HEK293 (cell line): ENCODE data around the gene DOK4.

Experiments used
- BCL11A ChIP-seq: fragments of 450-650 bp; formaldehyde crosslinking; IDR thresholded peaks from 2 replicates; pipeline ENCODE4 v1.5.1; 2016; ENCODE audit warnings: low read depth, missing biosample characterization, missing genetic modification characterization
- PRDM1 ChIP-seq: fragments of 450-650 bp; formaldehyde crosslinking; IDR thresholded peaks from 2 replicates; pipeline ENCODE4; 2016; ENCODE audit warnings: missing biosample characterization, missing genetic modification characterization
- RBAK ChIP-seq: fragments of 450-650 bp; formaldehyde crosslinking; IDR thresholded peaks from 2 replicates; pipeline ENCODE4 v1.5.1; 2016; ENCODE audit warnings: missing biosample characterization, missing genetic modification characterization
- REPIN1 ChIP-seq: fragments of 450-650 bp; formaldehyde crosslinking; IDR thresholded peaks from 2 replicates; pipeline ENCODE4 v1.5.1; 2017; ENCODE audit warnings: missing biosample characterization, missing genetic modification characterization, low read depth
- SCRT1 ChIP-seq: fragments of 450-650 bp; formaldehyde crosslinking; IDR thresholded peaks from 2 replicates; pipeline ENCODE4 v1.5.1; 2016; ENCODE audit warnings: missing biosample characterization, missing genetic modification characterization, borderline replicate concordance
- ZNF10 ChIP-seq: fragments of 450-650 bp; formaldehyde crosslinking; IDR thresholded peaks from 2 replicates; pipeline ENCODE4 v1.5.1; 2017; ENCODE audit warnings: missing biosample characterization, missing genetic modification characterization
- ZNF121 ChIP-seq: fragments of 450-650 bp; formaldehyde crosslinking; IDR thresholded peaks from 2 replicates; pipeline ENCODE4 v1.5.1; 2016; ENCODE audit warnings: missing biosample characterization, missing genetic modification characterization
- ZNF157 ChIP-seq: fragments of 450-650 bp; formaldehyde crosslinking; IDR thresholded peaks from 2 replicates; pipeline ENCODE4 v1.5.1; 2016; ENCODE audit warnings: missing biosample characterization, missing genetic modification characterization
- ZNF174 ChIP-seq: fragments of 450-650 bp; formaldehyde crosslinking; IDR thresholded peaks from 2 replicates; pipeline ENCODE4 v1.5.0; 2017; ENCODE audit warnings: missing biosample characterization, mild to moderate bottlenecking, missing genetic modification characterization
- ZNF184 ChIP-seq: fragments of 450-650 bp; IDR thresholded peaks from 2 replicates; pipeline ENCODE4 v1.5.1; 2018; ENCODE audit warnings: missing biosample characterization, mild to moderate bottlenecking, missing genetic modification characterization
- ZNF324 ChIP-seq: fragments of 450-650 bp; formaldehyde crosslinking; IDR thresholded peaks from 2 replicates; pipeline ENCODE4 v1.5.1; 2016; ENCODE audit warnings: missing biosample characterization, missing genetic modification characterization
- ZNF350 ChIP-seq: fragments of 450-650 bp; formaldehyde crosslinking; IDR thresholded peaks from 2 replicates; pipeline ENCODE4 v1.5.0; 2017; ENCODE audit warnings: missing biosample characterization, mild to moderate bottlenecking, missing genetic modification characterization
- ZNF366 ChIP-seq: fragments of 450-650 bp; formaldehyde crosslinking; conservative IDR thresholded peaks from 2 replicates; pipeline ENCODE4 v1.5.1; 2016; ENCODE audit warnings: missing biosample characterization, missing genetic modification characterization
- ZNF501 ChIP-seq: fragments of 450-650 bp; formaldehyde crosslinking; IDR thresholded peaks from 2 replicates; pipeline ENCODE4 v1.5.1; 2016; ENCODE audit warnings: missing biosample characterization, missing genetic modification characterization
- ZNF514 ChIP-seq: fragments of 450-650 bp; formaldehyde crosslinking; IDR thresholded peaks from 2 replicates; pipeline ENCODE4 v1.5.1; 2016; ENCODE audit warnings: missing biosample characterization, missing genetic modification characterization
- ZNF544 ChIP-seq: fragments of 450-650 bp; formaldehyde crosslinking; IDR thresholded peaks from 2 replicates; pipeline ENCODE4 v1.5.0; 2017; ENCODE audit warnings: missing biosample characterization, missing genetic modification characterization
- ZNF571 ChIP-seq: fragments of 450-650 bp; formaldehyde crosslinking; IDR thresholded peaks from 2 replicates; pipeline ENCODE4 v1.5.0; 2017; ENCODE audit warnings: missing biosample characterization, missing genetic modification characterization
- ZNF600 ChIP-seq: fragments of 450-650 bp; formaldehyde crosslinking; IDR thresholded peaks from 2 replicates; pipeline ENCODE4 v1.5.1; 2016; ENCODE audit warnings: missing biosample characterization, missing genetic modification characterization
- ZNF623 ChIP-seq: fragments of 450-650 bp; formaldehyde crosslinking; IDR thresholded peaks from 2 replicates; pipeline ENCODE4 v1.5.1; 2016; ENCODE audit warnings: missing biosample characterization, missing genetic modification characterization
- ZNF670 ChIP-seq: fragments of 450-650 bp; formaldehyde crosslinking; IDR thresholded peaks from 2 replicates; pipeline ENCODE4 v1.5.1; 2016; ENCODE audit warnings: missing biosample characterization, missing genetic modification characterization, low read depth
- ZNF791 ChIP-seq: fragments of 450-650 bp; formaldehyde crosslinking; IDR thresholded peaks from 2 replicates; pipeline ENCODE4 v1.5.1; 2016; ENCODE audit warnings: missing biosample characterization, missing genetic modification characterization
- ZXDB ChIP-seq: fragments of 450-650 bp; formaldehyde crosslinking; IDR thresholded peaks from 2 replicates; pipeline ENCODE4 v1.5.1; 2016; ENCODE audit warnings: missing biosample characterization, missing genetic modification characterization
- TF ChIP-seq, protein P1 (sequence below): fragments of 450-650 bp; formaldehyde crosslinking; IDR thresholded peaks from 2 replicates; pipeline ENCODE4 v1.5.1; 2016; ENCODE audit warnings: missing biosample characterization, missing genetic modification characterization
- TF ChIP-seq, protein P2 (sequence below): fragments of 450-650 bp; formaldehyde crosslinking; IDR thresholded peaks from 2 replicates; pipeline ENCODE4 v1.5.1; 2016; ENCODE audit warnings: missing biosample characterization, missing genetic modification characterization
- TF ChIP-seq, protein P3 (sequence below): fragments of 450-650 bp; formaldehyde crosslinking; IDR thresholded peaks from 2 replicates; pipeline ENCODE4 v1.5.1; 2016; ENCODE audit warnings: missing biosample characterization, missing genetic modification characterization
- TF ChIP-seq, protein P4 (sequence below): fragments of 450-650 bp; formaldehyde crosslinking; IDR thresholded peaks from 2 replicates; pipeline ENCODE4 v1.5.1; 2016; ENCODE audit warnings: missing biosample characterization, missing genetic modification characterization
- TF ChIP-seq, protein P5 (sequence below): fragments of 450-650 bp; formaldehyde crosslinking; IDR thresholded peaks from 2 replicates; pipeline ENCODE4 v1.5.1; 2016; ENCODE audit warnings: missing biosample characterization, missing genetic modification characterization
- TF ChIP-seq, protein P6 (sequence below): fragments of 450-650 bp; formaldehyde crosslinking; IDR thresholded peaks from 2 replicates; pipeline ENCODE4 v1.5.1; 2016; ENCODE audit warnings: missing biosample characterization, missing genetic modification characterization, low read depth
- TF ChIP-seq, protein P7 (sequence below): fragments of 450-650 bp; formaldehyde crosslinking; IDR thresholded peaks from 2 replicates; pipeline ENCODE4 v1.5.1; 2016; ENCODE audit warnings: missing biosample characterization, missing genetic modification characterization, borderline replicate concordance

The DOK4 gene

DNA sequence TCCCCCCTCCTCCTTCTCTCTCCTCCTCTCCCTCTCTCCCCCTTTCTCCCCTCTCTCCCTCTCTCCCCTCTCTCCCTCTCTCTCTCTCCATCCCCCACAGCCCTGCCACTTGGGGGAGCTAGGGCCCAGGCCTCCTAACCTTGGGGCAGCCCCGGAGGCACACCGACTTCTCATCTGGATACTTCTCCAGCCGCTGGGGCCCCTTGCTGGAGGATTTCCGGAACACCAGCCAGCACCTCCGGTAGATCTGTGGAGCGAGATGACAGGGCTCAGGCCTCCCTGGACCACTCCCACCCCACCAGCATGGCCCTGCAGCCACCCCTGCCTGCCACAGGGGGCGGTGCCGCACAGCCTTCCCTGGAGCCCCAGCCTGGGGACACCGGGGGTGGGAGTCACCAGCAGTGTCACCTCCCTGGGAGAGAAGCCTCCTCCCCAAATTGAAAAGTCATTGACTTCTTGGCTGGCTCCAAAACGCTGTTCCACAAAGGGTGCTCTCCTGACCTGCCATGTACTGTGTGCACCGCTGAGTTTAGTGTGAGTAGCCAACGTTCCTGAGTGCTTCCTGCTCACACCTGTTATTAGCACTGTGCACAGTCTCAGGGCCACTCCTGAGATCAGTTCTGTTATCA lies 10.5 kb downstream of the DOK4 start (continued):
- TF ChIP-seq ZNF623 (tag by site-specific recombination) (no peak), ZNF184 (tag by site-specific recombination) (no peak), ZNF791 (no peak), ZNF121 (tag by site-specific recombination) (no peak), RBAK (tag by site-specific recombination) (no peak), ZNF157 (tag by site-specific recombination) (no peak), ZNF324 (no peak), BCL11A (tag by site-specific recombination) (no peak), ZNF670 (tag by site-specific recombination) (no peak), SCRT1 (tag by site-specific recombination) (peak; percentile 53; the same call in 1 of the 2 replicates), ZNF350 (tag by site-specific recombination) (no peak), ZNF600 (peak; percentile 33; the same call in 1 of the 2 replicates), ZNF174 (tag by site-specific recombination) (no peak), ZNF366 (peak; percentile 81), ZNF571 (tag by site-specific recombination) (no peak), PRDM1 (peak; percentile 94), ZNF10 (tag by site-specific recombination) (no peak), ZNF501 (no peak), ZNF544 (tag by site-specific recombination) (no peak), ZNF514 (tag by site-specific recombination) (no peak), ZXDB (tag by site-specific recombination) (no peak), REPIN1 (tag by site-specific recombination) (no peak)
- TF ChIP-seq, protein P1, sequence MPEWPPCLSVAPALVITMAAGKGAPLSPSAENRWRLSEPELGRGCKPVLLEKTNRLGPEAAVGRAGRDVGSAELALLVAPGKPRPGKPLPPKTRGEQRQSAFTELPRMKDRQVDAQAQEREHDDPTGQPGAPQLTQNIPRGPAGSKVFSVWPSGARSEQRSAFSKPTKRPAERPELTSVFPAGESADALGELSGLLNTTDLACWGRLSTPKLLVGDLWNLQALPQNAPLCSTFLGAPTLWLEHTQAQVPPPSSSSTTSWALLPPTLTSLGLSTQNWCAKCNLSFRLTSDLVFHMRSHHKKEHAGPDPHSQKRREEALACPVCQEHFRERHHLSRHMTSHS = no peak
- TF ChIP-seq, protein P2, sequence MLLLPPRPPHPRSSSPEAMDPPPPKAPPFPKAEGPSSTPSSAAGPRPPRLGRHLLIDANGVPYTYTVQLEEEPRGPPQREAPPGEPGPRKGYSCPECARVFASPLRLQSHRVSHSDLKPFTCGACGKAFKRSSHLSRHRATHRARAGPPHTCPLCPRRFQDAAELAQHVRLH = no peak
- TF ChIP-seq, protein P3, sequence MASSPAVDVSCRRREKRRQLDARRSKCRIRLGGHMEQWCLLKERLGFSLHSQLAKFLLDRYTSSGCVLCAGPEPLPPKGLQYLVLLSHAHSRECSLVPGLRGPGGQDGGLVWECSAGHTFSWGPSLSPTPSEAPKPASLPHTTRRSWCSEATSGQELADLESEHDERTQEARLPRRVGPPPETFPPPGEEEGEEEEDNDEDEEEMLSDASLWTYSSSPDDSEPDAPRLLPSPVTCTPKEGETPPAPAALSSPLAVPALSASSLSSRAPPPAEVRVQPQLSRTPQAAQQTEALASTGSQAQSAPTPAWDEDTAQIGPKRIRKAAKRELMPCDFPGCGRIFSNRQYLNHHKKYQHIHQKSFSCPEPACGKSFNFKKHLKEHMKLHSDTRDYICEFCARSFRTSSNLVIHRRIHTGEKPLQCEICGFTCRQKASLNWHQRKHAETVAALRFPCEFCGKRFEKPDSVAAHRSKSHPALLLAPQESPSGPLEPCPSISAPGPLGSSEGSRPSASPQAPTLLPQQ (tag by site-specific recombination) = no peak
- TF ChIP-seq, protein P4, sequence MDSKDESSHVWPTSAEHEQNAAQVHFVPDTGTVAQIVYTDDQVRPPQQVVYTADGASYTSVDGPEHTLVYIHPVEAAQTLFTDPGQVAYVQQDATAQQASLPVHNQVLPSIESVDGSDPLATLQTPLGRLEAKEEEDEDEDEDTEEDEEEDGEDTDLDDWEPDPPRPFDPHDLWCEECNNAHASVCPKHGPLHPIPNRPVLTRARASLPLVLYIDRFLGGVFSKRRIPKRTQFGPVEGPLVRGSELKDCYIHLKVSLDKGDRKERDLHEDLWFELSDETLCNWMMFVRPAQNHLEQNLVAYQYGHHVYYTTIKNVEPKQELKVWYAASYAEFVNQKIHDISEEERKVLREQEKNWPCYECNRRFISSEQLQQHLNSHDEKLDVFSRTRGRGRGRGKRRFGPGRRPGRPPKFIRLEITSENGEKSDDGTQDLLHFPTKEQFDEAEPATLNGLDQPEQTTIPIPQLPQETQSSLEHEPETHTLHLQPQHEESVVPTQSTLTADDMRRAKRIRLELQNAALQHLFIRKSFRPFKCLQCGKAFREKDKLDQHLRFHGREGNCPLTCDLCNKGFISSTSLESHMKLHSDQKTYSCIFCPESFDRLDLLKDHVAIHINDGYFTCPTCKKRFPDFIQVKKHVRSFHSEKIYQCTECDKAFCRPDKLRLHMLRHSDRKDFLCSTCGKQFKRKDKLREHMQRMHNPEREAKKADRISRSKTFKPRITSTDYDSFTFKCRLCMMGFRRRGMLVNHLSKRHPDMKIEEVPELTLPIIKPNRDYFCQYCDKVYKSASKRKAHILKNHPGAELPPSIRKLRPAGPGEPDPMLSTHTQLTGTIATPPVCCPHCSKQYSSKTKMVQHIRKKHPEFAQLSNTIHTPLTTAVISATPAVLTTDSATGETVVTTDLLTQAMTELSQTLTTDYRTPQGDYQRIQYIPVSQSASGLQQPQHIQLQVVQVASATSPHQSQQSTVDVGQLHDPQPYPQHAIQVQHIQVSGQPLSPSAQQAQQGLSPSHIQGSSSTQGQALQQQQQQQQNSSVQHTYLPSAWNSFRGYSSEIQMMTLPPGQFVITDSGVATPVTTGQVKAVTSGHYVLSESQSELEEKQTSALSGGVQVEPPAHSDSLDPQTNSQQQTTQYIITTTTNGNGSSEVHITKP (tag by site-specific recombination) = no peak
- TF ChIP-seq, protein P5, sequence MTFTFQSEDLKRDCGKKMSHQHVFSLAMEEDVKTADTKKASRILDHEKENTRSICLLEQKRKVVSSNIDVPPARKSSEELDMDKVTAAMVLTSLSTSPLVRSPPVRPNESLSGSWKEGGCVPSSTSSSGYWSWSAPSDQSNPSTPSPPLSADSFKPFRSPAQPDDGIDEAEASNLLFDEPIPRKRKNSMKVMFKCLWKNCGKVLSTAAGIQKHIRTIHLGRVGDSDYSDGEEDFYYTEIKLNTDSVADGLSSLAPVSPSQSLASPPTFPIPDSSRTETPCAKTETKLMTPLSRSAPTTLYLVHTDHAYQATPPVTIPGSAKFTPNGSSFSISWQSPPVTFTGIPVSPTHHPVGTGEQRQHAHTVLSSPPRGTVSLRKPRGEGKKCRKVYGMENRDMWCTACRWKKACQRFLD (tag by site-specific recombination) = no peak
- TF ChIP-seq, protein P6, sequence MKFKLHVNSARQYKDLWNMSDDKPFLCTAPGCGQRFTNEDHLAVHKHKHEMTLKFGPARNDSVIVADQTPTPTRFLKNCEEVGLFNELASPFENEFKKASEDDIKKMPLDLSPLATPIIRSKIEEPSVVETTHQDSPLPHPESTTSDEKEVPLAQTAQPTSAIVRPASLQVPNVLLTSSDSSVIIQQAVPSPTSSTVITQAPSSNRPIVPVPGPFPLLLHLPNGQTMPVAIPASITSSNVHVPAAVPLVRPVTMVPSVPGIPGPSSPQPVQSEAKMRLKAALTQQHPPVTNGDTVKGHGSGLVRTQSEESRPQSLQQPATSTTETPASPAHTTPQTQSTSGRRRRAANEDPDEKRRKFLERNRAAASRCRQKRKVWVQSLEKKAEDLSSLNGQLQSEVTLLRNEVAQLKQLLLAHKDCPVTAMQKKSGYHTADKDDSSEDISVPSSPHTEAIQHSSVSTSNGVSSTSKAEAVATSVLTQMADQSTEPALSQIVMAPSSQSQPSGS (tag by site-specific recombination) = no peak
- TF ChIP-seq, protein P7, sequence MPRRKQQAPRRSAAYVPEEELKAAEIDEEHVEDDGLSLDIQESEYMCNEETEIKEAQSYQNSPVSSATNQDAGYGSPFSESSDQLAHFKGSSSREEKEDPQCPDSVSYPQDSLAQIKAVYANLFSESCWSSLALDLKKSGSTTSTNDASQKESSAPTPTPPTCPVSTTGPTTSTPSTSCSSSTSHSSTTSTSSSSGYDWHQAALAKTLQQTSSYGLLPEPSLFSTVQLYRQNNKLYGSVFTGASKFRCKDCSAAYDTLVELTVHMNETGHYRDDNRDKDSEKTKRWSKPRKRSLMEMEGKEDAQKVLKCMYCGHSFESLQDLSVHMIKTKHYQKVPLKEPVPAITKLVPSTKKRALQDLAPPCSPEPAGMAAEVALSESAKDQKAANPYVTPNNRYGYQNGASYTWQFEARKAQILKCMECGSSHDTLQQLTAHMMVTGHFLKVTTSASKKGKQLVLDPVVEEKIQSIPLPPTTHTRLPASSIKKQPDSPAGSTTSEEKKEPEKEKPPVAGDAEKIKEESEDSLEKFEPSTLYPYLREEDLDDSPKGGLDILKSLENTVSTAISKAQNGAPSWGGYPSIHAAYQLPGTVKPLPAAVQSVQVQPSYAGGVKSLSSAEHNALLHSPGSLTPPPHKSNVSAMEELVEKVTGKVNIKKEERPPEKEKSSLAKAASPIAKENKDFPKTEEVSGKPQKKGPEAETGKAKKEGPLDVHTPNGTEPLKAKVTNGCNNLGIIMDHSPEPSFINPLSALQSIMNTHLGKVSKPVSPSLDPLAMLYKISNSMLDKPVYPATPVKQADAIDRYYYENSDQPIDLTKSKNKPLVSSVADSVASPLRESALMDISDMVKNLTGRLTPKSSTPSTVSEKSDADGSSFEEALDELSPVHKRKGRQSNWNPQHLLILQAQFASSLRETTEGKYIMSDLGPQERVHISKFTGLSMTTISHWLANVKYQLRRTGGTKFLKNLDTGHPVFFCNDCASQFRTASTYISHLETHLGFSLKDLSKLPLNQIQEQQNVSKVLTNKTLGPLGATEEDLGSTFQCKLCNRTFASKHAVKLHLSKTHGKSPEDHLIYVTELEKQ (tag by site-specific recombination) = no peak
